Mesenchymal stem cell (in vitro differentiated cells and primary cell): ENCODE data around the gene C19orf25. TPM values are rescaled to one million over a fixed set of nuclear protein-coding genes. Genes with fewer than 3 reads are reported as not detected.

Experiments used
- DNase-seq: peaks from one replicate; pipeline ENCODE4 v3.0.0-alpha.2; 2013
- H2AFZ ChIP-seq: one replicate; pipeline ENCODE4 v1.6.1; 2013; ENCODE audit warnings: low read depth, mild to moderate bottlenecking, control low read depth, inconsistent platforms, low read length, moderate library complexity
- H2AK5ac ChIP-seq: 2 replicates; pipeline ENCODE4 v1.6.1; 2013; ENCODE audit warnings: low read length, moderate library complexity, mild to moderate bottlenecking, inconsistent platforms; ENCODE audit not compliant: severe bottlenecking
- H2BK120ac ChIP-seq: one replicate; pipeline ENCODE4 v1.6.1; 2013; ENCODE audit warnings: low read depth, mild to moderate bottlenecking, inconsistent platforms, low read length, moderate library complexity
- H2BK12ac ChIP-seq, 2 experiments: one replicate each; pipeline ENCODE4 v1.6.1; 2013; ENCODE audit warnings: inconsistent platforms in 2 of 2, low read length in 2 of 2, mild to moderate bottlenecking in 2 of 2, moderate library complexity in 2 of 2, control low read depth in 1 of 2
- H2BK15ac ChIP-seq: one replicate; pipeline ENCODE4 v1.6.1; 2013; ENCODE audit warnings: mild to moderate bottlenecking, low read depth, inconsistent platforms; ENCODE audit not compliant: poor library complexity, severe bottlenecking
- H2BK5ac ChIP-seq: 2 replicates; pipeline ENCODE4 v1.6.1; 2013; ENCODE audit warnings: low read depth, mild to moderate bottlenecking, low read length, control low read depth, inconsistent platforms; ENCODE audit not compliant: poor library complexity, severe bottlenecking
- H3K14ac ChIP-seq, 2 experiments: one replicate each; pipeline ENCODE4 v1.6.1; 2013; ENCODE audit warnings: inconsistent platforms in 2 of 2, low read length in 2 of 2, control low read depth in 1 of 2, mild to moderate bottlenecking in 1 of 2, moderate library complexity in 1 of 2
- H3K18ac ChIP-seq, 2 experiments: one replicate each; pipeline ENCODE4 v1.6.1; 2013; ENCODE audit warnings: inconsistent platforms in 2 of 2, low read length in 2 of 2, control low read depth in 1 of 2, low read depth in 1 of 2, mild to moderate bottlenecking in 1 of 2
- H3K23ac ChIP-seq, 2 experiments: one replicate each; pipeline ENCODE4 v1.6.1; 2013; ENCODE audit warnings: inconsistent platforms in 2 of 2, low read length in 2 of 2, mild to moderate bottlenecking in 2 of 2, moderate library complexity in 2 of 2, control low read depth in 1 of 2
- H3K27ac ChIP-seq: 2 replicates; pipeline ENCODE4 v1.5.1; 2013; ENCODE audit warnings: mild to moderate bottlenecking, moderate library complexity, low read length, control low read depth, inconsistent platforms; ENCODE audit not compliant: poor library complexity, severe bottlenecking
- H3K27me3 ChIP-seq, 2 experiments: 2 replicates each; pipeline versions ENCODE4 v1.6.1 to v1.7.0; 2013; ENCODE audit warnings: low read length in 2 of 2, mild to moderate bottlenecking in 2 of 2, moderate library complexity in 2 of 2, control low read depth in 1 of 2, inconsistent platforms in 1 of 2; ENCODE audit not compliant: control insufficient read depth in 1 of 2, insufficient read depth in 1 of 2
- H3K36me3 ChIP-seq, 2 experiments: 2 replicates each; pipeline versions ENCODE4 v1.6.1 to v1.7.0; 2013; ENCODE audit warnings: low read length in 2 of 2, control low read depth in 1 of 2, inconsistent platforms in 1 of 2, low read depth in 1 of 2, mild to moderate bottlenecking in 1 of 2; ENCODE audit not compliant: insufficient read depth in 2 of 2, control insufficient read depth in 1 of 2
- H3K4ac ChIP-seq, 2 experiments: one replicate each; pipeline ENCODE4 v1.6.1; 2013; ENCODE audit warnings: inconsistent platforms in 2 of 2, low read length in 2 of 2, mild to moderate bottlenecking in 2 of 2, moderate library complexity in 2 of 2, control low read depth in 1 of 2, low read depth in 1 of 2
- H3K4me1 ChIP-seq: 2 replicates; pipeline ENCODE4 v1.6.1; 2013; ENCODE audit warnings: low read depth, low read length, control low read depth; ENCODE audit not compliant: control insufficient read depth, insufficient read depth
- H3K4me2 ChIP-seq: 2 replicates; pipeline ENCODE4 v1.6.1; 2013; ENCODE audit warnings: low read length, mild to moderate bottlenecking, inconsistent platforms; ENCODE audit not compliant: poor library complexity, severe bottlenecking
- H3K4me3 ChIP-seq, 2 experiments: 2 replicates each; pipeline versions ENCODE4 v1.5.1 to v1.7.0; 2013; ENCODE audit warnings: low read length in 2 of 2, mild to moderate bottlenecking in 2 of 2, control low read depth in 1 of 2, low read depth in 1 of 2; ENCODE audit not compliant: insufficient read depth in 1 of 2
- H3K79me1 ChIP-seq: replicated peaks from 2 replicates; pipeline ENCODE4 v1.6.1; 2013; ENCODE audit warnings: mild to moderate bottlenecking, control low read depth, low read length, inconsistent platforms; ENCODE audit not compliant: poor library complexity, severe bottlenecking
- H3K9ac ChIP-seq: 2 replicates; pipeline ENCODE4 v1.7.0; 2013; ENCODE audit warnings: mild to moderate bottlenecking, low read length, moderate library complexity
- H3K9me3 ChIP-seq: 2 replicates; pipeline ENCODE4 v1.7.0; 2013; ENCODE audit warnings: mild to moderate bottlenecking, low read length; ENCODE audit not compliant: control insufficient read depth
- H4K8ac ChIP-seq: one replicate; pipeline ENCODE4 v1.6.1; 2013; ENCODE audit warnings: inconsistent platforms, mild to moderate bottlenecking, low read length, moderate library complexity
- H4K91ac ChIP-seq: one replicate; pipeline ENCODE4 v1.6.1; 2013; ENCODE audit warnings: mild to moderate bottlenecking, low read length, inconsistent platforms
- whole genome bisulfite sequencing: methylation state at CpG from one replicate; pipeline ENCODE4 v1.1.7; 2013; ENCODE audit warnings: mixed read lengths; 5-methylcytosine and 5-hydroxymethylcytosine counted together
- polyA plus RNA-seq, 2 experiments: library from polyadenylated mRNA; stranded (reverse); fragments of 200-250 nt; gene quantifications; one replicate each; pipeline ENCODE4 v1.2.3, GENCODE V29; 2013

The C19orf25 gene
- 19.7 TPM for polyA plus RNA-seq (2013, experiment 1 of 2)
- 19.4 TPM for polyA plus RNA-seq (2013, experiment 2 of 2)

- peak; percentile 93 for DNase-seq
- H3K18ac ChIP-seq: peak within 1 kb of the TSS; percentile 92 to 94
- peak within 1 kb of the TSS; percentile 93 for H3K4me2 ChIP-seq
- no peaks in the 10 kb centered on the region for H3K9me3 ChIP-seq
- no peak within 1 kb of the TSS for H2AK5ac ChIP-seq
- under 1% methylated on average over 67 of the region's 71 CpGs for WGBS
- H2BK5ac ChIP-seq: no peak within 1 kb of the TSS
- H3K4me3 ChIP-seq: peak within 1 kb of the TSS; percentile 76 to 91
- H3K4me1 ChIP-seq: peaks cover 12% of the 10 kb centered on the region
- H3K23ac ChIP-seq: no peak within 1 kb of the TSS
- peaks cover 20% of the 10 kb centered on the region for H3K79me1 ChIP-seq
- no peaks in the 10 kb centered on the region for H3K27me3 ChIP-seq
- no peak within 1 kb of the TSS for H2BK120ac ChIP-seq
- peak within 1 kb of the TSS in 1 of 2 experiments; percentile 68 for H3K14ac ChIP-seq
- H2BK15ac ChIP-seq: no peak within 1 kb of the TSS
- peak within 1 kb of the TSS; percentile 93 for H4K91ac ChIP-seq
- H3K4ac ChIP-seq: peak within 1 kb of the TSS; percentile 65 to 83
- peak within 1 kb of the TSS; percentile 97 for H2AFZ ChIP-seq
- H4K8ac ChIP-seq: peak within 1 kb of the TSS; percentile 99
- peak within 1 kb of the TSS in 1 of 2 experiments; percentile 51 for H2BK12ac ChIP-seq
- peaks cover 13 to 39% of the 10 kb centered on the region in 2 experiments for H3K36me3 ChIP-seq
- peak within 1 kb of the TSS; percentile 88 for H3K9ac ChIP-seq
- H3K27ac ChIP-seq: peak within 1 kb of the TSS; percentile 53
Observed at GRCh38 chr19:1478934-1479707, at the start of gene C19orf25. TSS of gene C19orf25 (minus strand) at chr19:1479215. CDS start at chr19:1478903, 312 bp downstream.

GRCh38 chr19:1527650-1528309 is 48.8 kb upstream of the C19orf25 start:
- WGBS: 84% methylated on average over 27 of the region's 27 CpGs

GRCh38 chr19:1526979-1527649 is 48.1 kb upstream of the C19orf25 start:
- Histone ChIP-seq H3K18ac (no peak overlapping the region), H3K9ac (no peak overlapping the region), H3K4me2 (no peak overlapping the region), H2BK120ac (no peak overlapping the region), H3K36me3 (peaks cover 0 to 6% of the 10 kb centered on the region in 2 experiments), H2BK12ac (no peak overlapping the region), H2AK5ac (no peak overlapping the region), H3K27ac (no peak overlapping the region), H3K14ac (no peak overlapping the region), H3K23ac (no peak overlapping the region), H3K9me3 (no peaks in the 10 kb centered on the region), H3K4me1 (peaks cover 14% of the 10 kb centered on the region), H3K79me1 (no peaks in the 10 kb centered on the region), H3K27me3 (peaks cover 26 to 55% of the 10 kb centered on the region in 2 experiments), H2BK5ac (no peak overlapping the region), H3K4me3 (no peak overlapping the region), H2BK15ac (no peak overlapping the region), H2AFZ (no peak overlapping the region), H4K8ac (no peak overlapping the region), H3K4ac (no peak overlapping the region), H4K91ac (no peak overlapping the region)
- DNase-seq: no peak
- WGBS: 82% methylated on average over 16 of the region's 18 CpGs

More at GRCh38 chr19:1527650-1528309, 48.8 kb upstream of the C19orf25 start:
- Histone ChIP-seq H3K27ac (no peak overlapping the region), H2BK5ac (no peak overlapping the region), H3K9me3 (no peaks in the 10 kb centered on the region), H3K18ac (no peak overlapping the region), H2AFZ (no peak overlapping the region), H2BK120ac (no peak overlapping the region), H2BK15ac (no peak overlapping the region), H3K14ac (no peak overlapping the region), H4K8ac (no peak overlapping the region), H3K23ac (no peak overlapping the region), H3K9ac (no peak overlapping the region), H3K4me2 (no peak overlapping the region), H3K79me1 (no peaks in the 10 kb centered on the region), H2BK12ac (no peak overlapping the region), H3K4me3 (peak overlapping the region in 1 of 2 experiments; percentile 31), H2AK5ac (no peak overlapping the region), H3K27me3 (peaks cover 23 to 50% of the 10 kb centered on the region in 2 experiments), H3K36me3 (peaks cover 0 to 6% of the 10 kb centered on the region in 2 experiments), H3K4ac (no peak overlapping the region), H3K4me1 (peaks cover 14% of the 10 kb centered on the region), H4K91ac (peak overlapping the region; percentile 40)
- no peak for DNase-seq
